DMS114 treated with DMSO at 0.1 percent for 48 hours (cell line): ENCODE results near the gene CECR2.
"Not testable (repeated sequence)": the region's sequence is repeated elsewhere in the genome, so short reads cannot be mapped to it uniquely, and the experiment has no call there.

Source experiments
- DNase-seq: peaks from one replicate; lab custom pipeline; 2025; ENCODE audit not compliant: unreplicated experiment; lab: John Stamatoyannopoulos, UW

Gene CECR2

DNA sequence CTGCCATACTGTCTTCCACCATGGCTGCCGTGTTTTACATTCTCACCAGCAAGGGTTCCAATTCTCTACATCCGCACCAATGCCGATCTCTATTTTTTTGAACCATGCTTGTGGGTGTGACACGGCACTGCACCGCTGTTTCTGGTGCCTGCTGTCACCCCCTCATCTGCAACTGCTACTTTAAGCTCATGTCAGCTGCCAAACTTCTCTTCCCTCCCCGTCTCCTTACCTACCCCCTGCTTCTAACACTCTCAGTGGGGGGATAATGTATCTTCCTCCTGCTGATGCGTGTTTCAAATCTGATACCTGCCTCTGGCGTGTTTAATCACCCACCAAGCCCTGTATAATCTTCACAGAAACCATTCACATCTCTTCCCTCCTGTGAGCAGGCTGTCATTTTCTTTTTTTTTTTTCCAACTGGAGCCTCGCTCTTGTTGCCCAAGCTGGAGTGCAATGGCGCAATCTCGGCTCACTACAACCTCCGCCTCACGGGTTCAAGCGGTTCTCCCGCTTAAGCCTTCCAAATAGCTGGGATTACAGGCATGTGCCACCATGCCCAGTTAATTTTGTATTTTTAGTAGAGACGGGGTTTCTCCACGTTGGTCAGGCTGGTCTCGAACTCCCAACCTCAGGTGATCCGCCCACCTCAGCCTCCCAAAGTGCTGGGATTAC is 196.9 kb downstream of the CECR2 start:
- not testable (repeated sequence) for DNase-seq

DNA sequence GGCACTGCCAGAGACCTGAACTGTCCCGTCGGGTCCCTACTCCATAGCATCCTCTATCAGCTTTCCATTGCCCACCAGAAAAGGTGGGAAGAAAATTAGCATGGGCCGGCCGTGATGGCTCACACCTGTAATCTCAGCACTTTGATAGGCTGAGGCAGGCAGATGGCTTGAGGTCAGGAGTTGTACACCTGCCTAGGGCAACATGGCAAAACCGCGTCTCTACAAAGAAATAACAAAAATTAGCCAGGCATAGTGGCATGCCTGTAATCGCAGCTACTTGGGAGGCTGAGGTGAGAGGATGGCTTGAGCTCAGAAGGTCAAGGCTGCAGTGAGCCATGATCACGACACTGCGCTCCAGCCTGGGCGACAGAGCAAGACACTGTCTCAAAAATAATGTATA is 197.5 kb downstream of the CECR2 start:
- DNase-seq: no peak

DNA sequence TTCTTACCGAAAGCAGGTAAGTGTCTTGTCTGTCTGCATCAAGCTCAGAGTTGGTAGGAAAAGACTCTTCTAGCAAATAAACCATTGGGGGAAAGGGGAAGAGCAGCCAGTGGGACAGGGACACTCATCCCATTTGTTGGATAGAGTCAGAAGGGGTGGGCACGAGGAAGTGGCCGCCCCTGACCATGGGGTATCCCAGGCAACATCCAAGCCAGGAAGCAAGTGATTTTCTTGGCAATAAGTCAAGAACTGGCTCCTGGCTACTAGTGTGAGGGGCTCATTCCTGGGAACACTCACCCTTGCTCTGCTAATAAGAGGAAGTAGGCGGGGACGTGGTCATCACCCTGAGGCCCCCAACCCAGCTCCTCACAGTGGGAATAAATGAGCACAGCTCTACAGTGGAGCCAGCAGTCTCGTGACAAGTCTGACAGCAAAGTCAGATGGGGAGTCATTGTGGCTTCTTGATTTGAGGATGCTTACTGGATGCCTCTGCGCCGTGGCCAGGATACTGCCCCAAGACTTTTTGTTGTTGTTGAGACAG is 200.8 kb downstream of the CECR2 start:
- no peak for DNase-seq

DNA sequence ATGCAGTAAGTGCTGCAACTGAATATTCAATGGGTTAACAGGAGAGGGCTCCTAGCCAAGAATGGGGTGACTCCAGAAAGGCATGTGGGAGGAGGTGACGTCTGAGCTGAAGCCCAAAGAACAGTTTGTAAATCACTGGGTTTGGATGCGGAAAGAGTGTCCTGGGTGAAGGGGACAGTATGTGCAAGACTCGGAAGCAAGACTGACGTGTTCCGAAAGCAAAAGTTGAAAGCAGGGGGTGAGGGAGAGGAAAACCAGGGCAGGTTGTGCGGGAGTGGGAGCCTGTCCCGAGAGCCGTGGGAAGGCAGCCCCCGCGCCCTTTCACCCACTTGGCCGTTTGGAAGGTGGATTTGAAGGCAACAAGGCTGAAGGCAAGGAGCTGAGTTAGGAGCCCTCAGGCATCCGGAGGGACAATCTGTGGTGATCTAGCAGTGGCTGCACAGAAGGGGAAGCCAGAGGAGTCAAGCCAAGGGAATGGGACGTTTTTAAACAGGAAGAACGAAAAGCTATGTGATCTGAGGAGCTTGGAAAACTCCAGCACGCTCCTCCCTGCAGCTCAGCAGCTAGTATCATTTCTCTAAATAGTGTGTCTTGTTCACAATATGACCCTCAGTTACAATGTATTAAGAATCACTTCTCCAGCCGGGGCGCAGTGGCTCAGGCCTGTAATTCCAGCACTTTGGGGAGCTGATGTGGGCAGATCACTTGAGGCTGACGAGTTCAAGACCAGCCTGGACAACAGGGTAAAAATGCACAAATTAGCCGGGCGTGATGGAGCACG is 201.8 kb downstream of the CECR2 start:
- no peak for DNase-seq

DNA sequence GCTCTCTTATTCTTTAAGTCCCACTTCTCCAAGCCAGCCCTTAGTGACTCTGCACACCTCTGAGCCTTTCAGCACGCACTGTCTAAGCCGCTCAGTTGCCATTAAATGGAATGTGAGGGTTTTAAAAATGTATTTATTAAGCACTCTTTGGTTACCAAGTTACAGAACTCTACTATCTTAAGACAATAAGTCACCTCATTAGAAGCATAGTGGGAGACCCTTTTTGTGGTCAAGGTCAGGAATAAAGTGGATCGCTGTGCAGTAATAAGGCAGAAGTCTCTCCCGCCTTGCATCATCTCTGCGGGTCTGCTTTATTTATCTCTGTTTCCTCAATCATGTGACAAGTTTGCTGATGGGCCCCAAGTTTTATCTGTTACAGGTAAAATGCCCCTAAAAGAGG is 205.9 kb downstream of the CECR2 start:
- no peak for DNase-seq

DNA sequence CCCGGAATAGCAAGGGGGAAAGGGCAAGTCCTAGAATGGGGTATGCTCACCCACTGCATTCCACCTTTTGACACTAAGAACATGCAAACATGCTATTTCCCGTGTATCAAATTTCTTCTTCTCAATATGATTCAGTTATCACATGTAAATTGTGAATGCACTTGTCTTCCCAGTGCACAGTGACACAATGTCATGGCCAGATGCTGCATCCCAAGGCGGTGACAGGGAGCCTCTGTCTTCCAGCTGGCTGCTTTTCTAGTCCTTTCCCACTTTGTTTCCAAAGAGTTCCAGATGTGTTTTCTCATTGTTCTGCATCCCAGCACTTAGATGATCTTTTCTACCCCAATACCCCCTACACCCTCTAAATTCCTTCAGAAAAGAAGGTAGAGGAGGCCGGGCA is 206.4 kb downstream of the CECR2 start:
- DNase-seq: no peak

DNA sequence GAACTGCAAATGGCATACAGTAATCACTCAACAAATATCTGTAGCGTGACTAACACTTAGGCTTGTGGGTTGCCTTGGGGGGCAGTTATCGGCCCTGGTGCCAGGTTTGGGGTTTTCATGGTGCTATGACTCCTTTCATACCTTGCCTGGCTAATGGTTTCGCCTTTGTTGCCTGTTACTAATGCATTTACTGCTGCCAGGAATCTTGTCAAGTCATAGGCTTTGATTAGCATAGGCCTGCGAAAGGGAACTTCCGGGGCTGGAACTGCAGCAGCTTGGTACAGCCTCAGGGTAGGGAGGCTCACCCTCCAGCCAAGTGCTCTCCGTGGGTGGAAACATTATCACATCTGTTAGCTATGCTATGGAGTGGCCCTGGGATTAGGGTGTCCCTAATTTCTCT is 207.2 kb downstream of the CECR2 start:
- no peak for DNase-seq

DNA sequence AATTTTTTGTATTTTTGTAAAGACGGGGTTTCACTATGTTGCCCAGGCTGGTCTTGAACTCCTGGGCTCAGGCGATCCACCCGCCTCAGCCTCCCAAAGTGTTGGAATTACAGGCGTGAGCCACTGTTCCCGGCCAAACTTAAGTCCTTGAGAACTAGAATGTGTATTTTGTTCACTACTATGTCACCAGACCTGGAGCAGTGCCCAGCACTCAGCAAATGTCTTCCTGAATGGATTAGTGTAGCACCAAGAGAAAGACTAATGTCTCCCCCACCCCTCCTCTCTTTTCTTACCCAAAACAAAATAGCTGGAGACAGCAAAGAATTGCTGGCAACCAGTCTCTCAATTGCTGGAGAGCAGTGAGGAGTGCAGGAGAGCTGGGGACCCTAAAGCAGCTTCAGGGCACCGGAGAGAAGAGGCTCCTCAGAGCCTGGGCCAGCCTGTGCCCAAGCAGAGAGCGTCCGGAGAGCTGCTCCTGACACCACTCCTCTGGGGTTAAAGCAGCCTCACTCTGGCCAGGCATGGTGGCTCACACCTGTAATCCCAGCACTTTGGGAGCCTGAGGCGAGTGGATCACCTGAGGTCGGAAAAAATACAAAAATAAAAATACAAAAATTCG is 209.0 kb downstream of the CECR2 start:
- DNase-seq: no peak

DNA sequence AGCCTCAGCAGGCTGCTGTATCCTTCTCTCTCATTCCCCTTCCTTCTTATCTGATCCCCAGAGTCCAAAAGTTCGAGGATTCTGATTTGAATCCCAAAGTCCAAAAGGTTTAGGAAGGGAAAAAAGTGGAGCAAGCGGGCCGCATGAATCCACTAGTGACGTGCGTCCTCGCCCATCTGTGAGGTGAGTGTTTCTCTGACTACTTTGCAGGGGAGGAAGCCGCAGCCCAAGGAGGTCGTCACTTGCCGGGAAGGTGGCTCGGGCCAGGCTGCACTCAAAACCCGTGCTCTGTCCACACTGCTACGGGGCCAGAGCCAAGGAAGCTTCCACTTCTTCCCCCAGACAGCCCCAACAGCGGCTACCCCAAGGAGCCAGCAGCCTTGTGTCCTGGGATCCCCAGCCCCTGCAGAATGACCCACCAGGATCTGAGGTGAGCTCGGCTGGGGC is 210.3 kb downstream of the CECR2 start:
- no peak for DNase-seq

DNA sequence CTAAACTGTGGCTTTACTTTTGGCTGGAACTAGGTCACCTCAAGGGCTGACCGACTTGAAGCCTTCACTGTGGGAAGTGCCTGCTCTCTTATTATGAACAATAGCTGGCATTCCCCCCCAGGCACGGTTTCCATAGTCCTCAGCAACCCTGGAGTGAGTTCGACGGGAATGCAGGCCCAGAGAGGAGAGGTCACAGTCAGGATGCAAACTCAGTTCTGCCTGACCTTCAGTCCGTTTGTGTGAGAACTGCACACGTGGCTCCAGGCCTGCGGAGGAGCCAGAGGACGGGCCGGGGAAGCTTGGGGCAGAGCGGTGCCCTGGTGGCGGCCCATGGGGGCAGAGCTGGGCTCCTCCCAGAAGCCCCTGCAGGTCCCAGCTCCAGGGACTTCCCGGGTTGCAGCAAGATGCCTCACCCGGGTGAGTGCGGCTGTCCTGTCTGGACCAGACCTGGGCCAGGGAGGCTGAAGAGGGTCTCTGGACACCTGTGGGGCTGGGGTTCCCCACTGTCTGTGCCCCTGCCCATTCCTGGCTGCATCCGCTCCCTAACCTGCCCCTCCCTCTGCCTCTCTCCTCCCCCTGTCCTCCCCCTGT is 211.3 kb downstream of the CECR2 start:
- no peak for DNase-seq

DNA sequence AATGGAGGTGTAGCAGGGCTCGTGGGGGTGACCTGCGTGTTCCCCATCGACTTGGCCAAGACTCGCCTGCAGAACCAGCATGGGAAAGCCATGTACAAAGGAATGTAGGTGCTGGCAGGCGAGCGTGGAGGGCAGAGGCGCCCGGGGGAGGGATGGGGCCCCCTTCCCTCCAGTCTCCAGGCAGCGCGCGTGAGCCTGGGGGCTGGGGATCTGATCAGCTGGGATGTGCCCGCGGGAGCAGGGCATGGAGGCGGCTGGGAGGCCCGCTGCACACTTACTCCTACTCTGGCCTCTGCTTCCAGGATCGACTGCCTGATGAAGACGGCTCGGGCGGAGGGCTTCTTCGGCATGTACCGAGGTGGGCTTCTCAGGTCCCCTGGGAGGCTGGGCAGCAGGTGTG is 211.8 kb downstream of the CECR2 start:
- no peak for DNase-seq

DNA sequence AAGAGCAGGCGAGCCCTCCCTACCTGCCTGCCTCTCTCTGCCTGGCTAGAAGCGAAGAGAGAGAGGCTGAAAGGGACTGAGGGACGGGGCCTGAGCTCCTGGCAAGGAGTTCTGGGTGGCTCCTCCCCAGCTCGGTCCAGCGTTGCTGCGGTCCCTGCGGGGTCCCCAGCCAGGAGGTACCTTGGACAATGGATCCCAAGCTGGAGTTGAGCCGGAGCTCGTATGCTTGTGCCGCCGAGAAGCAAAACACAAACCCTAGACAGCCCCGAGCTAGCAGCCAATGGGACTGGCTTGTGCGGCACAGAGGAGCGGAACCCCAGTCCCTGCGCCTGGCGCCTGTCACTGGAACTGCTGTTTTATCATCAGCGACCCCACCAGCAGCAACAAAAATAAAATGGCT is 212.4 kb downstream of the CECR2 start:
- DNase-seq: no peak

DNA sequence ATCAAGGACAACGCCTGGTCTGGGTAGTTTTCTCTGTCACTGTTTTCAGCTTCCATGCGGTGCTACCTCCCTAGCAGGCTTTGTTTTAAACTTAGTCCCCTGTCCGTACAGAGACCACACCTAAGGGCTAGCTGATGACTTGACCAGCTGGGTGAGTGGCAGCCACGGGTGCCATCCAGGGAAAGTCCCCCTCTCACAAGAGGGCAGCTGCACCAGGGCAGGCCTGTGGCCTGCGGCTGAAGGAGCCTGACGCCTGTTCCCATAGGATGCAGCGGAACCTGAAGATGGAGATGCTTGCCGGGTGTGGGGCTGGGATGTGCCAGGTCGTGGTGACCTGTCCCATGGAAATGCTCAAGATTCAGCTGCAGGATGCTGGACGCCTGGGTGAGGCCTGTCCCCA is 213.9 kb downstream of the CECR2 start:
- no peak for DNase-seq

DNA sequence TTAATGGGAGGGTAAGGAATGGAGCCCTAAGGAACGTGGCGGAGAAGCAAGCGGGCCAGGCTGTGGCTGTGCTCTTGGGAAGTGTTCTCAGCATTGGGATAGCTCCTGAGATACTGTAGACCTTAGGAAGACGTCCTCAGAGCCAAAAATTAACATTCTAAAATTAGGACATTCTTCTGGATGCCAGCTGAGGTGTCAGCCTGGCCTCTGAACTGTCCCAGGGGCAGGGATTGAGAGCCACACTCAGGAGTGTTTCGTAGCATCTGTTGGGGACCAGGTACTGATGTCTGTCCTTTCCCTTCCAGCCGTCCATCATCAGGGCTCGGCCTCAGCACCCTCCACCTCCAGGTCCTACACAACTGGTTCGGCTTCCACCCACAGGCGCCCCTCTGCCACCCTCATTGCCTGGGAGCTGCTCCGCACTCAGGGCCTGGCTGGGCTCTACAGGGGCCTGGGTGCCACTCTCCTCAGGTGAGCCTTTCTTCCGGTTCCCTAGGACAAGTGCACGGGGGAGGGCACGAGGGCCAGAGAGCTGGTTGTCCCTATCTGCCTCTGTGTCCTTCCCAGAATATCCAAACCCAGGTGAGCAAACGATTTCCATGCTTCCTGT is 217.7 kb downstream of the CECR2 start:
- no peak for DNase-seq

DNA sequence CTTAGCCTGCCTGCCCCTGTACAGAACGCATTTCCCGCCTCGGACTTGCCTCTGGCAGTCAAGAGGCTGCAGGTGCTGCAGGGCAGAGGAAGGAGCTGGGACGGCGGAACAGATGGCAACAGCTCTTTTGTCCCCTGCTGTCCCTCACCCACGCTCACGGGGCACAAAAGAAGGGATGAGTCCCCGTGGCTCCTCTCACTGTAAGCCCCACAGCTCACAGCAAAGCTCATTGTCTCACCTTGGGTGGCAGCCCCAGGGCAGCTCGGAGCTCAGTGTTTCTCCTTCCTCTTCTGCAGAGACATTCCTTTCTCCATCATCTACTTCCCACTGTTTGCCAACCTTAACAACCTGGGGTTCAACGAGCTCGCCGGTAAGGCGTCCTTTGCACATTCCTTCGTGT is 218.4 kb downstream of the CECR2 start:
- DNase-seq: no peak

DNA sequence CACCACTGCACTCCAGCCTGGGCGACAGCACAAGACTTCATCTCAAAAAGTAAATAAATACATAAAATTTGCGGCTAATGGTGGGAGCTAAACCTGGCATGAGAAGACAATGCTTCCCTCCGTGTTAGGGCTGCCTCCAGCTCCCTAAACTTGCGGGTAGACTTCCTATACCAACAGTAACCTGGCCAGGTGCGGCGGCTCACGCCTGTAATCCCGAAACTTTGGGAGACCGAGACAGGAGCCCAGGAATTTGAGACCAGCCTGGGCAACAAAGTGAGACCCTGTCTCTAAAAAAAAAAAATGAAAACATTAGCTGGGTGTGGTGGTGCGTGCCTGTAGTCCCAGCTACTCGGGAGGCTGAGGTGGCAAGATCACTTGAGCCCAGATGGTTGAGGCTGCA is 219.3 kb downstream of the CECR2 start:
- DNase-seq: no peak

DNA sequence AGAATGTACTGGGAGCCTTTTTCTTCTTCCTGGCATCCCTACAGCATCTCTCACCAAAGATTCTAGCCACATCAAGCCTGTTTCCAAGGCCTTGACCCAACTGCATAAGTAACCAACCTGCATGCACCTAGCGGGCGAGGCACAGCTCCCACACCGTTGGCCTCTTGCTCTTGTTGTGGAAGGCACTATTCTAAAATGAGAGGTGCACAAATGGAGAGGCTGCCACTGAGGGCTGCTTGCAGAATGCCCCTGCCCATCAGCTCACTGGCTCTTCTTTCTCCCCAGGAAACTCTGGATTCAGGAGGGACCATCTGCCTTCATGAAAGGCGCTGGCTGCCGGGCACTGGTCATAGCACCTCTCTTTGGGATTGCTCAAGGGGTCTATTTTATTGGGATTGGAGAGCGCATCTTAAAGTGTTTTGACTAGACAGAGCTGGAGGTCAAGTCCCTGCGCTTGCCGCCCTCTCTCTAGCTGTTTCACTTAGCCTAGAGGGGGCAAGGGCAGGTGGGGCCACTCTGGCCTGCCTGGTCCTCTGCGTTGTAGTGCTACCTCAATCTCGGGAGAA is 220.6 kb downstream of the CECR2 start:
- DNase-seq: no peak

DNA sequence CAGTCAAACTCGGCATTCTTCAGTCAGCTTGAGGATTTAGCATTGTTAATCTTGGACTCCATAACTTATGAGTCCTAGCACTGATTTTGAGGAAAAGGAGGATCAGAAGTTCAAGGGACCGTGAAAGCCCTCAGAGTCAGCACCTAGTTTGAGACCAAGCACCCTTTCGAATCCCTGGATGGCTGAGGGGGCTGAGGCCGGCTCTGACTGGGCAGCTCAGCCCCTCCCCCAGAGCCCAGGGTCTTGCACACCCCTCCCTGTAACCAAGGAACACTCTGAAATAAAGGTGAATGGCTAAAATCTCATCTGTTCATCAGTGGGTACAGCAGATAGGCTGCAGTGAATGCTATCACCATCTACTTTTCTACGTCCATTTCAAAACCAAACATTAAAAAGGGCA is 221.3 kb downstream of the CECR2 start:
- DNase-seq: no peak

DNA sequence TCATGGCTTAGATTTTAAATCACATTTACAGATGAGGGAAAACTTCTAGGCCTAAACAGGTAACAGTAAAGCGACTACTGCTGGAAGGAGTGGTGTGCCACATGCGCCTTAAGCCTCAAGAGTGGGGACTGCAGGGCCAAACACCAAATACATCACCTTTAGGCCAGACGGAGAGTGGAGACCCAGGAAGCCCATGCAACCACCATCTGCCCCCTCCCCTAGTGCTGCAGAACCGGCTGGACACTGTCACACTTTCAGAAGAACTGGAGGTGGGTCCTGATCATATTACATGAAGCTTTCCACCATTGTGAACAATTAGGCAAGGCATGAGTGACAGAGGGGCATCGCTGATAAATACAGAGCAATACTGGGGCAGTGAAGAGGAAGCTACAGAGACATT is 222.9 kb downstream of the CECR2 start:
- DNase-seq: no peak

DNA sequence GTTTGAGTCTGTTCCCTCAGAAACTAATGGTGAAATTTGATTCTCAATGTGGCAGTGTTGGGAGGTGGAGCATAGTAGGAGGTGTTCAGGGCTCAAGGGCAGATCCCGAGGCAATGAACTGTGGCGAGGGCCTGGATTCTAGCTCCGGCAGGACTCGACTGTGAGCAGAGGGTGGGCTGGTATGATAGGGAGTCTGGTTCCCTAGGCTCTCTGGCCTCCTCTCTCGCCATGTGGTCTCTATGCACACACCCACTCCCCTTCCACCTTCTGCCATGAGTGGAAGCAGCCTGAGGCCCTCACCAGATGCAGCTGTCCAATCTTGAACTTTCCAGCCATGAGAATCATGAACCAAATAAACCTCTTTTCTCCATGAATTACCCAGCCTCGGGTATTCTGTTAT is 227.0 kb downstream of the CECR2 start:
- no peak for DNase-seq

DNA sequence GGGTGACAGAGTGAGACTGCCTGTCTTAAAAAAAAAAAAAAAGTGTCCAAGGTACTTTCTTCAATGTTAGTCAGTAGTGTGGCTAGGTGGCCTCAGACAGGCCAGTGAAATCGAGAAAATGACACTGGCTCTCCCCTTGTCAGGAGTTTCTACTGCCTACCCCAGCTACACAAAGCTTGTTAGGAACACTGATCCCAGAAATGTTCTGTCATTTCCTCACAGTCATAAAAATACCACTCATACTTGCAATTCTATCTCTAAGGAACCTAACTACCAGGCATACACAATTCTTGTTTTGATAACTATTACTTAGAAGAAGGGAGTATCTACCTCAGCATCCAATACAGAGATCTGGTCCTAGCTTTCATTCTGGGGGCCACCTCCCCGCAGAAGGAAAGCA is 228.0 kb downstream of the CECR2 start:
- DNase-seq: no peak
